Suprapubic skin (tissue), 3 donors: ENCODE data around the gene PTPN22.

ENCODE experiments used
- EP300 ChIP-seq: sonication (generic); formaldehyde crosslinking; IDR thresholded peaks from one replicate; pipeline ENCODE4 v1.6.1; 2017; ENCODE audit warnings: antibody characterized with exemption
- TF ChIP-seq, protein P1 (sequence below), 2 donors: fragments of 200-600 bp in 1 of 2; fragments of 450-650 bp in 1 of 2; sonication (generic) in 1 of 2; IDR thresholded peaks; one replicate each; pipeline ENCODE4 v1.5.1; 2016 to 2019; ENCODE audit warnings: antibody characterized with exemption in 2 of 2, mild to moderate bottlenecking in 1 of 2, moderate library complexity in 1 of 2

DNA sequence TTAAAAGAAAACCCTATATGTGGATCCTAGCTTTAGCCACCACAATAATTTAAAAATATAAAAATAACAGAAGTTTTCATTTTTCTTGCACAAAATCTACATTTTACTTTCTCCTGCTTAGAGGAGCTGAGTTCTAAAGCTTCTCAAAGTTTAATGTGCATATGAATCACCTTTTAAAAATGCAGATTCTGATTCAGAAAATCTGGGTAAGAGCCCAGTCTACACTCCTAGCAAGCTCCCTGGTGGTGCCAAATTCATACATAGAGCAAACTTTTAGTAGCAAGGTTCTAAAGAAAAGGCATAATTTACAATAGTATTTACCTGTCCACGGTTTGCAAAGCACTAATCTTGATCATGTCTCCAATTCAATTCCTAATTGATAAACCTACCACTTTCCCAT lies 78.5 kb downstream of the PTPN22 start:
- TF ChIP-seq EP300, result no peak
- TF ChIP-seq, protein P1, sequence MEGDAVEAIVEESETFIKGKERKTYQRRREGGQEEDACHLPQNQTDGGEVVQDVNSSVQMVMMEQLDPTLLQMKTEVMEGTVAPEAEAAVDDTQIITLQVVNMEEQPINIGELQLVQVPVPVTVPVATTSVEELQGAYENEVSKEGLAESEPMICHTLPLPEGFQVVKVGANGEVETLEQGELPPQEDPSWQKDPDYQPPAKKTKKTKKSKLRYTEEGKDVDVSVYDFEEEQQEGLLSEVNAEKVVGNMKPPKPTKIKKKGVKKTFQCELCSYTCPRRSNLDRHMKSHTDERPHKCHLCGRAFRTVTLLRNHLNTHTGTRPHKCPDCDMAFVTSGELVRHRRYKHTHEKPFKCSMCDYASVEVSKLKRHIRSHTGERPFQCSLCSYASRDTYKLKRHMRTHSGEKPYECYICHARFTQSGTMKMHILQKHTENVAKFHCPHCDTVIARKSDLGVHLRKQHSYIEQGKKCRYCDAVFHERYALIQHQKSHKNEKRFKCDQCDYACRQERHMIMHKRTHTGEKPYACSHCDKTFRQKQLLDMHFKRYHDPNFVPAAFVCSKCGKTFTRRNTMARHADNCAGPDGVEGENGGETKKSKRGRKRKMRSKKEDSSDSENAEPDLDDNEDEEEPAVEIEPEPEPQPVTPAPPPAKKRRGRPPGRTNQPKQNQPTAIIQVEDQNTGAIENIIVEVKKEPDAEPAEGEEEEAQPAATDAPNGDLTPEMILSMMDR (IDR thresholded peaks at IDR 0.05), result no peak
